ENCODE results near the gene FATE1. TPM values are rescaled to one million over a fixed set of nuclear protein-coding genes. Genes with fewer than 3 reads are reported as not detected.
A peak's percentile ranks its signal among the peaks of the same experiment; 100 is the strongest.

Gene FATE1
- total RNA-seq, 1 donor from 2014 or later: not detected

DNA sequence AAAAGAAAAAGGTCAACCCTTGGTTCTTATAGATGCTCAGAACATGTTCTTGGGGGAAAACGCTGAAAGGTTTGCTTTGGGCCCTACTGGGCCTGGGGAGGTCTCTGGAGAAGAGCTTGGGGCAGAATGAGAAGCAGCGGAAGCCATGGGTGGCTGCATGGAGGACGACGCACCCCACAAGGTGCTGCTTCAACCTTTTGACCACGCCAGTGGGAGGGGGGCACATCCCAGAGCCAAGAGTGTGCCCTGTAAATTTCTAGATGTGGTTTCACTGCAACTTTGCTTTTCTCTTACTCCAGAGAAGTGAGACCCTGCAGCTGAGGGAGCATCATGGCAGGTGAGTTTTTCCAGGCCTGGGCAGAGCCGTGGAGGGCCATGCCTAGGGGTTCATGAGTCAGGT is 17.4 kb upstream of the FATE1 start:
- H3K27me3 Mint-ChIP-seq: peaks cover 12% of the 10 kb centered on the region
- no peaks in the 10 kb centered on the region for H3K9me3 Mint-ChIP-seq
- intact Hi-C loops (cut with micrococcal nuclease): no loop called here
- no peak overlapping the region for H3K27ac Mint-ChIP-seq
- H3K4me3 Mint-ChIP-seq: no peak overlapping the region
- no peaks in the 10 kb centered on the region for H3K36me3 Mint-ChIP-seq (ENCODE audit: low read depth)
- no peaks in the 10 kb centered on the region for H3K4me1 Mint-ChIP-seq
- no peak for DNase-seq

DNA sequence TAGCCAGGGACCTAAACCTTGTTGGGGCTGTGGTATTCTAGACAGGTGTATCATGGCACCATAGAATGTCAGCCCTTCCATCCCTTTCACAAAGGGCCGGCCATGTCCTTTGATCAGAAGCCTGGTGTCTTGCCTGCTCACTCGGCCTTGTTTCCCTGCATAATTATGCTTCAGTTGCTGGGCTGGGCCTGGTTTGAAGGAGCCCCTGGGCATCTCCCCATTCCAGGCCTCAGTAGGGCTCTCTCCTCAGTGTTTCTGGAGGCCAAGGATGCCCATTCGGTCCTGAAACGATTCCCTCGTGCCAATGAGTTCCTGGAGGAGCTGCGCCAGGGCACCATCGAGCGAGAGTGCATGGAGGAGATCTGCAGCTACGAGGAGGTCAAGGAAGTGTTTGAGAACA is 16.1 kb upstream of the FATE1 start:
- no peaks in the 10 kb centered on the region for H3K9me3 Mint-ChIP-seq
- H3K27me3 Mint-ChIP-seq: peaks cover 9% of the 10 kb centered on the region
- H3K4me3 Mint-ChIP-seq: no peak overlapping the region
- H3K4me1 Mint-ChIP-seq: no peaks in the 10 kb centered on the region
- no peak for DNase-seq
- H3K27ac Mint-ChIP-seq: no peak overlapping the region
- no peaks in the 10 kb centered on the region for H3K36me3 Mint-ChIP-seq (ENCODE audit: low read depth)
- intact Hi-C loops (cut with micrococcal nuclease): no loop called here

DNA sequence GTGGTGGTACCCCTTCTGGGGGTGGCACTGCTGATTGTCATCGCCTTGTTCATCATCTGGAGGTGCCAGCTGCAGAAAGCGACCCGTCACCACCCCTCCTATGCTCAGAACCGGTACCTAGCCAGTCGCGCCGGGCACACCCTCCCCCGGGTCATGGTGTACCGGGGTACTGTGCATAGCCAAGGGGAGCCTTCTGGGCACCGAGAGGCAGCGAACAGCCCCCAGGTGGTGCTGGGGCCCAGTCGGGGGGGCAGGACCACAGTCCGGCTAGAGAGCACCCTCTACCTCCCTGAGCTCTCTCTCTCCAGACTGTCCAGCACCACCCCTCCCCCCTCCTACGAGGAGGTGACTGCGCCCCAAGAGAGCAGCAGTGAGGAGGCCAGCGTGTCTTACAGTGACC is 15.3 kb upstream of the FATE1 start:
- H3K4me1 Mint-ChIP-seq: no peaks in the 10 kb centered on the region
- H3K4me3 Mint-ChIP-seq: no peak overlapping the region
- intact Hi-C loops (cut with micrococcal nuclease): no loop called here
- DNase-seq: no peak
- H3K27ac Mint-ChIP-seq: no peak overlapping the region
- peaks cover 8% of the 10 kb centered on the region for H3K27me3 Mint-ChIP-seq
- no peaks in the 10 kb centered on the region for H3K9me3 Mint-ChIP-seq
- H3K36me3 Mint-ChIP-seq (ENCODE audit: low read depth): no peaks in the 10 kb centered on the region

DNA sequence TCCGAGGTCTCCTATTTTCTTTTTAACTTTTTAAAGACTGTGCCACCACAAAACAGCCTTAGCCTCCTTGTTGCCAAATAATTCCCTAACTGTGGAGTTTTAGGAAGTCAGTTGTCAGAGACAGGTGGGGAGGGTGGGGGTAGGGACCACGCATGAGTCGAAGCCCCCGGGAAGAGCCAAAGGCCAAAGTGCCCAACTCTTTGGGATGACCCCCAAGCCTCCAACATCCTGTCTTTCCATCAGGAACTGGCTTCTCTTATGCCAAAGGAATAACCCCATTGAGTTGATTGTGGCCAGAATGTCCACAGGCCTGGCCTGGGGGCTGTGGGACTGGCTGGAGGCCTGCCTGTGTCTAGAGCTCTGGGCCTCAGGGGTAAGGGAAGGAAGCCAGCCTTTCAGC is 14.8 kb upstream of the FATE1 start:
- Mint-ChIP-seq H3K4me1 (no peaks in the 10 kb centered on the region), H3K27me3 (peaks cover 4% of the 10 kb centered on the region), H3K36me3 (ENCODE audit: low read depth) (no peaks in the 10 kb centered on the region), H3K9me3 (no peaks in the 10 kb centered on the region), H3K4me3 (no peak overlapping the region), H3K27ac (no peak overlapping the region)
- no peak for DNase-seq
- intact Hi-C loops (cut with micrococcal nuclease): no loop called here

DNA sequence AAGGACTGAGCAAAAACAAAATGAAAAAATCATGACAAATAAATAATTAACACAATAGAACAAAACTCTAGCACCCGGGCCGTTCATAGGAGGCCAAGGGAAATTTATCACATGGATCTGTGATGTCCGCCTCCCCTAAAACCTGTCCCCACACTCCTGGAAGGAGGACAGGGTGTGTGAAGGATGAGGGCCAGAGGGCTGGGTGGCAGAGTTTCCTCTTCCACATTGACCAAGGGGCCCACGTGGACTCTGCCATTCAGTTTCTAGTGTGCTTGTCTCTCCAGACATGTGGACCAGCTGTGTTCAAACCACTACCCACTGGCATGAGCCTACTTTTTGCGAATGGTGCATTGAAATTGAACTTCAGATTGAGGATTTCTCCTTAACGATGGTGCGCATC is 14.3 kb upstream of the FATE1 start:
- no peak overlapping the region for H3K27ac Mint-ChIP-seq
- H3K9me3 Mint-ChIP-seq: no peaks in the 10 kb centered on the region
- no peaks in the 10 kb centered on the region for H3K36me3 Mint-ChIP-seq (ENCODE audit: low read depth)
- H3K4me3 Mint-ChIP-seq: no peak overlapping the region
- no peaks in the 10 kb centered on the region for H3K4me1 Mint-ChIP-seq
- no peak for DNase-seq
- intact Hi-C loops (cut with micrococcal nuclease): no loop called here
- peaks cover 2% of the 10 kb centered on the region for H3K27me3 Mint-ChIP-seq

DNA sequence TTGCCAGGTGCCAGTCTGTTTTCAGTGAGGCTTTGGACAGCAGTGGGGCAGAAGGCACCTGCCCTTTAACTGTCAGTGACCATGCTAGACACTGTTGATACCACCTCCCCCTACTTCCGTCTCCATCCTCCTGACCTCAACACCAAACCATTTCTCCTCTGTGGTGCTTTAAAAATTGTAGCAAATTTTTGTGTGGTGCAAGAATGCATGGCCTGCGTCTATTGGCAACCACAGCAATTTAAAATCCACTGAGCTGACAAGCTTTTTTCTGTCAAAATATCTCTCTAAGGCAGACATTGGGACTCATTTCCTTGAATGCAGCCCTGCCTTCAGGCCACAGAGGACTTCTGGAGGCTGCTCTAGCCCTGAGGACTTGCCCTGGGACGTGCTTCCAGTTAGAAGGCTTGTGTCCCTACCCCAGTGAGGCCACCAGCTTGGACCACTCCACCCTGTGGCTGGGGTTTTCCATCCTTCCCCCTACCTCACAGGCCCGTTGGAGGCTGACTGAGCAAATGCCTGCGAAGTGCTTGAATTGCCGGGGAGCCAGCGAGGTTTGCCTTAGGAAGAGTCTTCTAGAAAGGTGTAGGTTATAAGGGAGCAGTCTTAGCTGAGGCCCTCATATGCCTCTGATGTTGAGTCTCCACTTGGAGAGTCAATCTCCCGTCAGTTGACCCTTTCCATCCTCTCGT is 13.7 kb upstream of the FATE1 start:
- peaks cover under 1% of the 10 kb centered on the region for H3K27me3 Mint-ChIP-seq
- no peaks in the 10 kb centered on the region for H3K36me3 Mint-ChIP-seq (ENCODE audit: low read depth)
- H3K4me1 Mint-ChIP-seq: no peaks in the 10 kb centered on the region
- intact Hi-C loops (cut with micrococcal nuclease): no loop called here
- no peaks in the 10 kb centered on the region for H3K9me3 Mint-ChIP-seq
- H3K4me3 Mint-ChIP-seq: no peak overlapping the region
- no peak for DNase-seq
- H3K27ac Mint-ChIP-seq: no peak overlapping the region

DNA sequence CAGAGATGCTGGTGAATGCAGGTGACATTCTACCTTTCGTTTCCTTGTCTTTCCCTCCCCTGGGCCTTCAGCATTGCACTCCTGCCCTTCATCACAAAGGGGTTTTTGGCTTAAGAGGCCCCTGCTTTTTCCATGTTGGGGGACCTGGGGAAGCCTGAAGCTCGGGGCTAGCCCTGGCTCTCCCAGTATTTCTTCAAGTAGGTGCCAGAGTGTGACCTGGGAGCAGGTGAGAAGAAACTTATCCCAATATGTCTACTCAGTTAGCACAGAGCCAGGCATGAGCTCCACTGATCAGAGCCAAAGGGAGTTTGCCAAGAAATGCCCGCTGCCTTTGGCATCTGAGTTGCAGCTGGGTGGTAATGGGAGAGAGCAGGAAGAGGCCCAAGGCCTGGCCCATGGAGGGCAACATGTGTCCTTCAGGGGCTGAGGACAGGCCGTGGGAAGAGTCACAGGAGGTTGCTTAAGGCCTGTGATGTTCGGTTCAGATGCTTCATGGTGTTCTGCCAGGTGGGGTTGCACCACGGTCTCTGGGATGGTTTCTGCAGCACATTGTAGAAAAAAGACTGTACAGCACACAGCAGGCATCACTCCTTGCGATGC is 13.0 kb upstream of the FATE1 start:
- Mint-ChIP-seq H3K9me3 (no peaks in the 10 kb centered on the region), H3K27ac (no peak overlapping the region), H3K4me3 (no peak overlapping the region), H3K36me3 (ENCODE audit: low read depth) (no peaks in the 10 kb centered on the region), H3K27me3 (no peaks in the 10 kb centered on the region), H3K4me1 (no peaks in the 10 kb centered on the region)
- intact Hi-C loops (cut with micrococcal nuclease): no loop called here
- no peak for DNase-seq

DNA sequence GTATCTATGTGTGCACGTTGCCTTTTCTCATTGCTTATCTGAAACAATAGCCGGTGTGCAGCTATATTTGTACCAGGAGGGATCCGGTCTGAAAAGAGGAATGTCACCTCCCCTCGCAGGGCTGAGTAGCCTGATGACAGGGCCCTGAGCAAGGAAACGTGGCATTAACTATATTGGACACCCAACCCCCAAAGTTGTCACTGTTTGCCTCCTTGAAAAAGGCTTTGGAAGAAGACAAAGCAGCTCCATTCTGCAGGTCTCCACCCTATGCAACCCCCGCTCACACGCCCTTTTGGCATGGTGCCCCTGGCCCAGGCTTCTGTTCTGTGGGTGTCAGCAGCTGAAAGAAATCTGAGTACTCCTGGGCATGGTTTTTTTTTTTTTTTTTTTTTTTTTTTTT is 12.3 kb upstream of the FATE1 start:
- no peak overlapping the region for H3K4me3 Mint-ChIP-seq
- no peaks in the 10 kb centered on the region for H3K4me1 Mint-ChIP-seq
- H3K27ac Mint-ChIP-seq: no peak overlapping the region
- no peaks in the 10 kb centered on the region for H3K9me3 Mint-ChIP-seq
- no peaks in the 10 kb centered on the region for H3K36me3 Mint-ChIP-seq (ENCODE audit: low read depth)
- intact Hi-C loops (cut with micrococcal nuclease): no loop called here
- DNase-seq: no peak
- H3K27me3 Mint-ChIP-seq: no peaks in the 10 kb centered on the region

DNA sequence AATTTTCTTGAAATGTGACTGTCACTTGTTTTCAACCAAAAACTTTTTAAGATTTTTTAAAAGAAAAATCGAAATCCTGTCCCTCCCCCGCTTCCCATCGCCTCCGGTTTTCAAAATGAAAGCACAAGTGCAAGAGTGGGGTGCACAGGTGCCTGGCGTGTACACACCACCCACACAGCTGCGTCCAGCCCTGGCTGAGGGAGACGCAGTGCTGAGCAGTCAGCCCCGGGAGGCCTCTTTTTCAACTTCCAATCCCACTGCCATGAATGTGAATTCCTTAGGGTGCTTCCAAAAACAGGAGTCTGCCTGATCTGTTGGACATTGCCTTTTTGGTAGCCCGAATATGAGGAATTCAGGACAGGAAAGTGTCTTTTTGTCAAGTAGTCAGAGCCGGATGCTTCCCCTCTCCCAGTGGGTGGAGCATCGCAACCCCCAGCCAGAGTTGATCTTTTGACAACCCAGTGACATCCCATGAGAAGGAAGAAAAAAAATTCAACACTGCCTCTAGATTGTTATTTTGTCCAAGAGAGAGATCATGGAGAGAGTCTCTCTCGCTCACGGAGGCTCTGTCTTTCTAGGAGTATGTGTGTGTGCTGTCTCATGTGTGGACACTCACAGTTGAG is 11.7 kb upstream of the FATE1 start:
- no peak overlapping the region for H3K4me3 Mint-ChIP-seq
- no peaks in the 10 kb centered on the region for H3K4me1 Mint-ChIP-seq
- H3K36me3 Mint-ChIP-seq (ENCODE audit: low read depth): no peaks in the 10 kb centered on the region
- intact Hi-C loops (cut with micrococcal nuclease): no loop called here
- H3K27ac Mint-ChIP-seq: no peak overlapping the region
- H3K27me3 Mint-ChIP-seq: no peaks in the 10 kb centered on the region
- no peak for DNase-seq
- H3K9me3 Mint-ChIP-seq: no peaks in the 10 kb centered on the region

DNA sequence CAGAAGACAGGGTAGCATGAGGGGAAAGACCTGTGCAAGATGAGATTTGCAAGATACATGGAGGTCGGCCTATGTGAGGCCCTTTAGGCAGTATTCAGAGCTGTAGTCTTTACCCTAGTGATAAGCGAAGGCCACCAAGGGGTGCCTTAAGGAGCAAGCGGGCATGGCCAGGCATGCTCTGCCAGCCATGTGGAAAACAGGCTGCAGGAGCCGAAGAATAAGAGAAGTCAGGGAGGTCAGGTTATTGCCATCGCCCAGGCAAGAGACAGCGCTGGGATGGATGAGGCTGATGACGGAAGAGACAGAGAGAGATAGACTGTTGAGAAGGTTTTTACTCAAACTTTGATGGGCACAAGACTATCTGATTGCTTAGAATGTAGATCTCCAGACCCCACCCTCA is 7.0 kb upstream of the FATE1 start:
- H3K27ac Mint-ChIP-seq: no peak overlapping the region
- no peaks in the 10 kb centered on the region for H3K36me3 Mint-ChIP-seq (ENCODE audit: low read depth)
- H3K4me1 Mint-ChIP-seq: no peaks in the 10 kb centered on the region
- no peaks in the 10 kb centered on the region for H3K9me3 Mint-ChIP-seq
- intact Hi-C loops (cut with micrococcal nuclease): no loop called here
- DNase-seq: no peak
- H3K4me3 Mint-ChIP-seq: no peak overlapping the region
- no peaks in the 10 kb centered on the region for H3K27me3 Mint-ChIP-seq

DNA sequence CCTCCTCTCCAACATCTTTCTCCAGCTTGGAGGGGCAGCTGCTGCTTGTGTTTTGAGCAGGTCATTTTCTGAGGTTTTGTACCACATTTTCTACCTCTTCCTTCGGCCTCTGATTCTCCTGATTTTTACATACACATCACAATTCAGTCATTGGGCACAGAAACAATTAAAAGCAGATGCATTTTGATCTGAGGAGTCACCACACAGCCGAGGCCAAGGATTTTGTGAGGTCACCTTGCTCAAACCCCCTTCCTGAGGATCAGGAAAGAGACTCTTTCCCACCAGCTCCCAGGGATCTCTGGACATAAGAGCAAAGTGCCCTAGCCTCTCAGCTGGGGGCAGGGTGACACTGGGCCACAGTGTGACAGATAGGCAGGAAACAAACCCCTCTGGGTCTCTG is 5.4 kb upstream of the FATE1 start:
- no peaks in the 10 kb centered on the region for H3K27me3 Mint-ChIP-seq
- no peaks in the 10 kb centered on the region for H3K4me1 Mint-ChIP-seq
- no peak overlapping the region for H3K4me3 Mint-ChIP-seq
- H3K36me3 Mint-ChIP-seq (ENCODE audit: low read depth): no peaks in the 10 kb centered on the region
- no peak overlapping the region for H3K27ac Mint-ChIP-seq
- DNase-seq: no peak
- intact Hi-C loops (cut with micrococcal nuclease): no loop called here
- H3K9me3 Mint-ChIP-seq: no peaks in the 10 kb centered on the region

DNA sequence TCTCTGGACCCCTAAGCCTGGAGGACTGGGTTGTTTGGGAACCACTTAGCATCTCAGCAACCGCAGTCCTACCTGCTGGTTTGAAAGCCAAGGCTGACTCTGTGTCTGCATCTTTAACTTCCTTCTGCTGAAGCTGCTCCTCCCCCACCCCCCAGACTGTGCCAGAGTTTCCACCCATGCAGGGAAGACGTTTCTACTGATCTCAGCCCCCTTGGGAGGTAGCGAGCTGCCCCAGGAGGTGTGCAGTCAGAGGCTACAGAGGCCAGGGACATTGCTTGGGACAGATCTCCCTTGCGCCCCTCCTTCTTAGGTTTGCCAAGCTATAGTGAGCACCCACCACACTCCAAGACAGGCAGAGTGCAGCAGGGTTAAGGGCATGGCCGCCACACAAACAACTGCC is 4.7 kb upstream of the FATE1 start:
- Mint-ChIP-seq H3K4me1 (no peaks in the 10 kb centered on the region), H3K4me3 (no peak overlapping the region), H3K36me3 (ENCODE audit: low read depth) (no peaks in the 10 kb centered on the region), H3K27me3 (no peaks in the 10 kb centered on the region), H3K27ac (no peak overlapping the region), H3K9me3 (no peaks in the 10 kb centered on the region)
- DNase-seq: no peak
- intact Hi-C loops (cut with micrococcal nuclease): no loop called here

DNA sequence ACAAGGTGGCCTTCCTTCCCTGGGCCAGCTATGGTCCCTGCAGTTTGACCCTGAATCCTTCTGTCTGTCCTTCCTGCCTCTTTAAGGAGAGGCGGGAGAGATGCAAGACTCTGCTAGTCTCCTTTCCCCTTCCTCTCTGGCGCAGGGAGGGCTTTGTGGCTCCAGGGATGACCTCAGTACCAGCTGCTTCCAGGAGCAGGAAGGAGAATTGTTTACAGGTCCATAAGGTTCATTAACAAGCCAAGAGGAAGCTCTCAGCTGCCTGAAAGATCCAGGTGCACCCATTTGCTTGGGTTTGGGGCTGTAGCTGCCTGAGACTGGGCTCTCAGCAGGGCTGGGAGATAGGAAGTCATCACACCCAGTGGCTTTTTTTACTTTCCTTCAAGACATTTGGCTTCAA is 4.0 kb upstream of the FATE1 start:
- Mint-ChIP-seq H3K9me3 (no peaks in the 10 kb centered on the region), H3K4me1 (no peaks in the 10 kb centered on the region), H3K27ac (no peak overlapping the region), H3K36me3 (ENCODE audit: low read depth) (no peaks in the 10 kb centered on the region), H3K27me3 (no peaks in the 10 kb centered on the region), H3K4me3 (no peak overlapping the region)
- intact Hi-C loops (cut with micrococcal nuclease): no loop called here
- DNase-seq: no peak

DNA sequence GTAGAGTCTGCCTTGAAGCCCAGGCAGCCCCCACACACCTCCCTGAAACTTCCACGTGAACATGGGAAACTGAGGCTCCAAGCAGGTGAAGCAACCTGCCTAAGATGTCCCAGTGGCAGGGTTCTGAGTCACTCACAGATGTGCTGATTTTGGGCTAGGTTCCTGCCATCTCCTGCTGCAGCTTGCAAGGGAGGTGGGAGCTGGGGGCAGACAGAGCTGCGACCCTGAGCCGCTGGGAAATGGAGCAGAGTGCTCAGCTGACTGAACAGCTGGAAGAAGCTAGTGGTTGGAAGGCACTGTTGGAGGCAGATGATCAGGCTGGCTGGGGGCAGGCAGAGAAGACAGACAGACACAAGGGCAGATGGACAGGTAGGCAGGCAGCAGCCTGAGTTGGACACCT is 3.6 kb upstream of the FATE1 start:
- intact Hi-C loops (cut with micrococcal nuclease): no loop called here
- H3K36me3 Mint-ChIP-seq (ENCODE audit: low read depth): no peaks in the 10 kb centered on the region
- H3K27me3 Mint-ChIP-seq: no peaks in the 10 kb centered on the region
- no peaks in the 10 kb centered on the region for H3K4me1 Mint-ChIP-seq
- no peak for DNase-seq
- no peak overlapping the region for H3K27ac Mint-ChIP-seq
- H3K9me3 Mint-ChIP-seq: no peaks in the 10 kb centered on the region
- no peak overlapping the region for H3K4me3 Mint-ChIP-seq

DNA sequence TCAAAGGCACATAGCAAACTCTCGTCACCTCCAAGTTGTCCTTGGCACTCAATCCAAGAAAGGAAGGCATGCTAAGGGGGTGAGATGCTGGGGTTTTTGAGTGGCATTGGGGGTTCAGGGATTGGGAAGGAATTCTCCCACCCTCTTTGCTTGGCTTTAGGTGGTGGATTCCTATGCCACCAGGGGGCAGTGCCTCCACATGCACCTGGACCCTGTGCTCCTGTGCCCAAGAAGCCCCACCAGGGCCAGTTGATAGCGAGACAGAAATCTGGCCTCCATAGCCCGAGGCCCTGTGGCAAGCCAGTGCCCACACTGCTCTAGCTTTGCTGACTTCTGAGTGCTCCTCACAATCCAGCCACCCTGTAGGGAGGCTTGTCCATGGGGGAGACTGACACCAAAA is 2.0 kb upstream of the FATE1 start:
- Mint-ChIP-seq H3K9me3 (no peaks in the 10 kb centered on the region), H3K27me3 (no peaks in the 10 kb centered on the region), H3K27ac (no peak overlapping the region), H3K4me1 (no peaks in the 10 kb centered on the region), H3K36me3 (ENCODE audit: low read depth) (no peaks in the 10 kb centered on the region), H3K4me3 (no peak overlapping the region)
- peak; percentile 54 for DNase-seq
- intact Hi-C loops (cut with micrococcal nuclease): no loop called here

Measured in activated CD4-positive, alpha-beta T cell treated with anti-CD3 and anti-CD28 coated beads, Interleukin-2, amount 10 ng/mL, durations not matched to agents 24 days and 14 days (primary cell).